ENCODE data around the gene MYLK.
A peak's percentile ranks its signal among the peaks of the same experiment; 100 is the strongest.

Gene MYLK

DNA sequence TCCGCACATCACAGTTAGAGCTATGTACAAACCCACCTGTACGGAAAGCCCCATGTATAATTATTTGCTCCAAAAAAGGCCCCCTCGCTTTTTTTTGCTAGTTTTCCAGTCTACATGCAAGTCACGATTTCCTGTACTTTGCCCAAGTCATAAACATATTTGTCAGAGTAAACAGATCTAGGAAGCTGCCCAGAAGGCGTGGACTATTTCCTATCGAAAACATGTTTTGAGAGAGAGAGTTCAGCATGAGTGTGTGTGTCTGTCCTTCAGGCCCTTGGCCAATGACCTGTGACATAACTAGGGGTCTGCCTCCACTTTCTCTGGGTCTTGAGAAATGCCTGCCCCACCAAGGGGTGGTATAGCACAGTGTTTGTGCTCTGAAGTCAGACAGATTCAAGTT lies 226.6 kb downstream of the MYLK start:
- DNase-seq = no peak

DNA sequence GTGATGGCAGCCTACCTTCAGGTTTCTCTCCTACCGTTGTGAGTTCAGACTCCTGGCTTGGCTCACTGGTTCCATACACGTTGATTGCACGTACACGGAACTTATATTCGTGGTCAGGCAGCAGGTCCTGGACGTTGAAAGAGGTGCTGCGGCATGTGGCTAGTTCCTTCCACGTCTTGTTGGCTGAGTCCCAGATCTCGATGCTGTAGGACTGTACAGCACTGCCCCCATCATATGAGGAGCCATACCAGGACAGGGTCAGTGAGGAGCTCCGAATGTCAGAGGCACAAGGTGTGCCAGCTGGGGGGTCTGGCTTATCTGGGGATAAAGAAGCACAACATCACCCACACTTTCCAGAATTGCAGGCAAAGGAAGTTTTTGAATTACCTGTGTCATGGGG lies 227.0 kb downstream of the MYLK start:
- DNase-seq = no peak

GRCh38 chr3:123656691-123657090 lies 227.4 kb downstream of the MYLK start:
- DNase-seq = no peak

- DNase-seq = no peak
Observed at GRCh38 chr3:123656274-123656673, 227.9 kb downstream of the MYLK start.

- no peak for DNase-seq
Observed at GRCh38 chr3:123655400-123655799, 228.7 kb downstream of the MYLK start.

GRCh38 chr3:123653221-123653682 lies 230.9 kb downstream of the MYLK start:
- no peak for DNase-seq

DNA sequence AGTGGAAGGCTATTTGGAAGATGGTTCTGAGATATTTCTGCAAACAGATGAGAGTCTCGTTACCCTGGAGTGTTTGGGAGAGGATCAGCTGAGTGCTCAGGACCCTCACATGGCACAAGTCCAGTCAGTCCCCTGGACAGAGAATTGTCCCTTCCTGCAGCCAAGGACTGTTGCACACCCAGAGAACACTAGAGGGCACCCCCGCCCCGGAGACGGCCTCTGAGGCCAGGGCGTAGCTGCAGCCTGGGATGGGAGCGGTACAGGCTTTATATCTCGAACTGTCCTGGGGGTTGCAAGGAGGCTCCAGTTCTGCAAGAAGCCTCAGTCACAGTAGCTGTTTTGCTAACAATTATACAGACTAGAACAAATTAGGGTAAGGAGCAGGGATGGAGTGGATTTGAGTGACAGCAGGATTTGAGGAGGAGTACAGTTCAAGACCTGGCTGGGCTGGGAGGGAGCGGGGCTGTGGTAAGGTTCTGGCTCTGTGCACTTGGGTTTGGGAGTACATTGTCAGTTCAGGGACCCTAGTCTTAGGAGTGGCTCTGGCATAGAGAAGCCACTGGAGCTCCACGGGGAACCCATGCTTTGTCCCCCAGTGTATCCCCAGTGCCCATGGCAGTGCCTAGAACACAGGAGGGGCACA lies 231.7 kb downstream of the MYLK start:
- peak; percentile 73 for DNase-seq

DNA sequence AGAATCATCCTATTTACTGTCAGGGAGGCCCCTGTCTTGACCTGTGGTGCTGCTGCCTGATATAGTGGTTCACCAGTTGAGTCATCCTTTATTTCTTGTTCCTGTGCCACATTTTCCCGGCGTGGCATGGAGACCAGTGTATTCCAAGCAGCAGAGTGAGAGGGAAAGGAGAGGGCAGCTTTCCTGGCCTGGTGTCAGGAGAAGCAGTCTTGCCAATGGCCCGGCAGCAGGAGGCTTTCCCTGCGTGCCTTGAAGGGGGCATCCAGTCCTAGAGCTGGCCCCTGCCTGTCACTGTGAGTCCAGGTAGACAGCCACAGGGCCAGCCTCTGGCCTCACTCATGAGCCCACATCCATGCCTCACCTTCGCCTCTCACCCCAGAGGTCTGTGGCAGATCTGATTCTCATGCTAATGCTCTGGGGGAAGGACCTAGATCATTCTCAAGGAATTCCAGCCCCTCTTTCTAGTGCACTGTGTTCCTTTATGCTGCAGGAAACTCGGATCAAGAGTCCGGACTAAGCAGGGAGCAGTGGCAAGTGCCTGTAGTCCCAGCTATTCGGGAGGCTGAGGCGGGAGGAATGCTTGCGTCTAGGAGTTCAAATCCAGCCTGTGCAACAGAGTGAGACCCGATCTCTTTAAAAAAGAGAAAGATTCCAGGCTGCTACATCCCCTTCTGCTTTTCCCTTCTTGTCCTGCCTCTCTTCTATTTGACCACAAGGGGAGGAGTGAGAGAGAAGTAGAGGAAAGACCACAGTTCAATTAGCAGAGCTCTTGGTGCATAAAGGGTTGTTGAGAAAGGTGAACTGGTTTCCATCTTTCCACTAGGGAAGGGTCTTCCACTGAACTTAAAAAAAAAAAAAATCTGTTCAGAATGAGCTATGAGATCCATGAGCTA lies 232.4 kb downstream of the MYLK start:
- DNase-seq = no peak

DNA sequence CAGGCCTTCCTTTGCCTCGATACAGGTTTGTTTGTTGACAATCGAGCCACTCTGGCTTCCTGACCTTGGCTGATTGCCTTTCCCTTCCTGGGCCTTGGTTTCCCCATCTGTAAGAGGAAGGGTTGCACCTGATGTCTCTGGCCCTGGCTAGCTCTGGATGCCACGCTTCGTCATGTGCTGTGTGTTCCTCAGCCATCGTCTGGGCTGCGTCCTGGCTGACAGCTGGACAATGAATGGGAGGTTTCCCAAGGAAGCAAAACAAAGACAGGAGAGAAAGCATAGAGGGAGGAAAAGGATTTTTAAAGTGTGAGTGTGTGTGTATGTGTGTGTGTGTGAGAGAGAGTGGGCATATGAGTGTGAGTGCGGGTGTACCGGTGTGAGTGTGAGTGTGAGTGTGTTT lies 234.0 kb downstream of the MYLK start:
- no peak for DNase-seq

DNA sequence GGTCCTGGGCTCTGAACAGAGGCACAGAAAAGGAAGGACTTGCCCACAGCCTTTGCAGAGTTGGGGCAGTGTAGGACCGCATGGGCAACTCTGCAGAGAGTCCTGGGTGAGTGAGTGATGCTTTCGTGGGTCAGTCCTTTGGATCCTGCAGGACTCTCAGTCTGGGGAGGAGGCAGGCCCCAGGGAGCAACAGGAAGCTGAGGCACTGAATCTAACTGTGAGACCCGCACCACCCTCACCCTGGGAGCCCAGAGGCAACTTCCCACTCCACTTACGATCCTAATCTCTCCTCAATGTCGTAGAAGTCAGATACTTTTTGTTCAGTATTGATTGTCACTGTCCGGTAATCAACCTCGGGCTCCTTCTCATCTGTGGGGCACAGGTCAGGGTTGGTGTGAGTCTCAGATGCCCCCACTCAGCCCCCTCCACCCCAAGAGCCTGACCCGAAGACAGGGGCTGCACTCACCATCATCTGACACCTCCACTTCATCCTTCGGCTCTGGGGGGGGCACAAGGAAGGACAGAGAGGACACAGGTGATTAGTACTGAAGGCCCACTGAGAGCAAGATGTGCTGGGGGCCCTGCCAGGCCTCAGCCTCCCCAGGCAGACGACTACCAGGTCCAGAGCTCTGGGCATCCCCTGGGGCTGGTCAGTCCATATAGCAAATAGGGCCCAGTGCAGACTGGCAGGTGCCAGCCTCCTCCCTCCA lies 235.3 kb downstream of the MYLK start:
- no peak for DNase-seq

GRCh38 chr3:123644358-123644757 lies 239.8 kb downstream of the MYLK start:
- no peak for DNase-seq

DNA sequence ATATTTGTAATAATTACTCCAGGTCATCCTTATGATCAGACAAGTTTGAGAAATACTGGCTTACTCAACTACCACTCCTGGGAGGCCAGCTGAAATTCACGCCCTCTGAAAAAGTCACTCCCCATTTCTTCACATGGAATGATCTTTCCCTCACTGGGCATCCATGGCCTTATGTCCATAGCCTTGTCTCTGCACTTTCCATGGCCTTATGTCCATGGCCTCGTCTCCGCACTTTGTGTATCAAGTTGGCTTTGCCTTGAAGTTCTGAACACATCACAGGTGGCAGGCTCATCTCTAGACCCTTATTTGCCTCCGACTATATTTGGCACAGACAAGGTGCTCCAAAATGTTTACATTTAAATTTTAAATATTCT lies 241.2 kb downstream of the MYLK start:
- DNase-seq = no peak

DNA sequence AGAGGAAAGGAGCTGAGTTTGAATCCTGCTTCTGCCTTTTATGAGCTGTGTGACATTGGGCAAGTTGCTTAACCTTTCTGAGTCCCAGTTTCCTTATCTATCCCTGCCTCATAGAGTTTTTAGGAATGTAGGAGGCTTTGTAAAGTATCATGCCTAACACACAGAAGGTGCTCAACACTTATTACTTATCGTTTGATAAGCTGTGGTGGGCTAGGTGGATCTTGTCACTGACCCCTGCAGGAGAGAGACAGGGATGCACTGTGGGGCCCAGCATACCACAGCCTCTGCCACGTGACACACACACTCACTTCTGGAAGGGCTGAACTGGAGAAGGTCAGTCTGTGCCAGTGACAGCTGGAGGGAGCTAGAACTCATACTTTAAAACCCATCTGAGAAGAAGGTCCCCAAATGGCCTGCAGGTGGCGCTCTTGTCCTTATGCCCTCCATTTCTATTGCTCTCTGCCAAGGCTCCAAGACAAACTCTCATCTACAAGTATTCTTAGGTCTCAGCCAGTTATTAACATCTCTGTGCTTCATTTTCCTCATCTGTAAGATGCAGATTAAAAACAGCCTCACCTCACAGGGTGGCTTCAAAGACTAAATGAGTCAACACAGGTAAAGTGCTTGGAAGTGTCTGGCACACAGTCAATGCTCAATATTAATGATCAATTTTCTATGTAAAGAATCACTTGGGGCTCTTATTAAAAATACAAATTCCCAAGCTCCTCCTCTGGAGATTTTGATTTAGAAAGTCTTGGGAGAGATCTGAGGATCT lies 241.8 kb downstream of the MYLK start:
- peak; percentile 83 for DNase-seq

GRCh38 chr3:123641505-123641904 lies 242.6 kb downstream of the MYLK start:
- DNase-seq = no peak

GRCh38 chr3:123640740-123641462 lies 243.2 kb downstream of the MYLK start:
- DNase-seq = no peak

- no peak for DNase-seq
Observed at GRCh38 chr3:123640311-123640710, 243.8 kb downstream of the MYLK start.

DNA sequence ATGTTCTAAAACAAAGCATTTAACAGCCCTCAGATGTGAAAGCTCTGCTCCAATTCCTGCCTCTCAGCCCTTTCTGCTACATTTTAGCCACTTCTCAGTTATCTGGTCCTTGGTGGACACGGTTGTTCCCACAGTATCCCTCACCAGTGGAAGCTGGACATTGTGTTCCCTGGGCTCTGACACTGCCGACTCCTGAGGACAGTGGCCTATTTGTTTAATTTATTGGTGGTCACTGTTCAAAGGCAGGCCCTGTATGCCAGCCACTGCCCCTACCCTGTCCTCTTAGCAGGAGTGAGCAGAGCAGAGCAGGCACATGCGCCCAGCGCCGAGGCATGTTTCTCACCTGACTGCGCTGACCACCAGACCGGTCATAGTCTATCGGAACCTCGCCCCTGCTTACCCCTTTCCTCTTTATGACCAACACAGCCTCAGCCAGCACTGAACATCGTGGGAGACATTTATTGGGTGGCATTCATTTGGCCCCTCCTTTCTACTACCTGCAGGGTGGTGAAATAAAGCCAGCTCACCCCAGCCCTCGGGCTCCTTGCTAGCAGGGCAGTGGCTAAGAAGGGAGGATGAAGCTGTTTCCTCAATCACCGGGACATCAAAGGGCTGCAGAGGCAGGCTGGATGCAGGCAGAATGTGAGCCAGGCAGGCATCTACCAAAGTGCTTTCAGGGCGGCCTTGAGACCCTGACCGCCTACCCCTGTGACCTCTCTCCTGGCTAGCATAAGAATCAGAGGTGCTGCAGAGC lies 245.0 kb downstream of the MYLK start:
- no peak for DNase-seq

- no peak for DNase-seq
Observed at GRCh38 chr3:123637841-123638240, 246.3 kb downstream of the MYLK start.

DNA sequence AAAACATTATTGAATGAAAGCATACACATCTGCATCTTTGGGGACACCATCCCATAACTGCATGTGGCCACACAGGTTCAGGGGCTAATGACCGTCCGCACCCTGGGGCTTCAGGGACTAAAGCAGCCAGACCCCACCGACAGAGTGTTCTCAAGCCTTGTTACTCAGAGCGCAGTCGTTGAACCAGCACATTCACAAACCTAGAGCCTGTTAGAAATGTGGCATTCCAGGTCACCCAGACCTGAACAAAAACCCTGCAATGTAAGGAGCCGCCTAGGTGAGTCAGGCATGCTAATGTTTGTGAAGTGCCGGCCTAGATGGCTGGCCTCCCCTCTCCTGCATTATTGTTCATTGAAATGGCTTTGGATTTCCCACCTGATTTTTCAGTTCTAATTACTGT lies 247.0 kb downstream of the MYLK start:
- DNase-seq = no peak

DNA sequence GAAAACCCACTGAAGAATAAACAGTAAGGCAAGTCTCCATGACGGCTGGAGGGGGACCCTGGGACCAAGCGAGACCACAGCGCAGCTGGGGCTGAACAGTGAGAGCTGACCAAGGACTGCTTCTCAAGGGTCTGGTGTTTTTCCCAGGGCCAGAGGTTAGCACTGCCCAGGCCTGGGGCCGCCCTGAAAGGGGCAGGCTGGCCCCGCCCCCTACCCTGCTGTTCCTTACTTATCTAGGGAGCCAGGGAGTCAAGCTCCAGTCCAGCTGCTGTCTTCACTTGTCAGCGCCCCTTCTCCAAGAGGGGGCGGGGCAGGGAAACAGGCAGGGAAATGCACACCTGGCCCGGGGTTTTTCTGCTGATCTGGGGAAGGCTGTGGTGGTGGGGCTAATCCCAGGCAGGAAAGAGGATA lies 247.7 kb downstream of the MYLK start:
- DNase-seq = no peak

DNA sequence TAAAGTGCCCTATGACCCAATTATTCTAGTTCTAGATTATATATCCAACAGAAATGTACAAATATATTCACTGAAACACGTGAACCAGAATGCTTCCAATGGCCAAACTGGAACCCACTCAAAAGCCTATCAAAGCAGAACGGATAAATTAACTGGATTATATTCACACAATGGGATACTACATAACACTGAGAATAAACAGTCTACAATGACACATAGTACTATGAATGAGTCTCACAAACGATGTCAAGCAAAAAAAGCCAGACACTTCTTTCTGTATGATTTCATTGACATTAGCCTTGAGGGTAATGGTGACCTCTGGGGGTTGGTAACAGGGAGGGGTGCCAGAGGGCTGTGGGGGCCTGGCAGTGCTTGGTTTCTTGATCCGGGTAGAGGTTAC lies 248.4 kb downstream of the MYLK start:
- DNase-seq = no peak

GRCh38 chr3:123635217-123635616 lies 248.9 kb downstream of the MYLK start:
- no peak for DNase-seq
